K562 (cell line): Measurements from ENCODE around the gene PIK3R1. TPM values are rescaled to one million over a fixed set of nuclear protein-coding genes. Genes with fewer than 3 reads are reported as not detected.
A peak's percentile ranks its signal among the peaks of the same experiment; 100 is the strongest.

Experiments used
- ATAC-seq: fragments of 200-7000 bp; cut with Tn5 transposase; 3 replicates; pipeline ENCODE4 v1.9.1; 2020; ENCODE audit warnings: moderate library complexity
- BruUV-seq: library from RNA; stranded (reverse); fragments of 400-500 nt; replicated peaks from 2 replicates; lab custom pipeline; 2021; lab: Mats Ljungman, UMichigan
- CTCF ChIA-PET: fragments of 300-600 bp; formaldehyde crosslinking; extraction: SDS; loops from one replicate; lab custom pipeline; 2021; ENCODE audit warnings: low intra/inter-chr PET ratio; lab: Yijun Ruan, JAX
- POLR2A ChIA-PET: fragments of 300-600, 350-650 bp; sonication (Branson Sonifier 250); formaldehyde crosslinking; extraction: SDS; loops from one replicate; lab custom pipeline; 2021; ENCODE audit warnings: antibody characterized with exemption, inconsistent platforms; lab: Yijun Ruan, JAX
- DNase-seq, 4 experiments: peaks; one replicate each; pipeline versions ENCODE4 v3.0.0 to v3.0.0-alpha.2; 2011 to 2018; ENCODE audit warnings: low spot score in 3 of 4, mixed read lengths in 3 of 4; ENCODE audit errors: extremely low read depth in 1 of 4
- FAIRE-seq: peaks from 2 replicates; lab custom pipeline; 2011; peaks lifted over from hg19 to GRCh38; lab: Jason Lieb, UNC
- H2AFZ ChIP-seq: 2 replicates; pipeline ENCODE4 v1.6.0; 2011; ENCODE audit warnings: low read depth, low read length, control low read depth, inconsistent platforms
- H3K27ac ChIP-seq: fragments of 200-600 bp; 3 replicates; pipeline ENCODE4 v1.8.0; 2011; ENCODE audit warnings: low read depth, mild to moderate bottlenecking, control low read depth, inconsistent platforms, low read length, moderate library complexity, mixed read lengths; ENCODE audit errors: extremely low read depth
- H3K27me3 ChIP-seq, 2 experiments: fragments of 300-600 bp in 1 of 2; 2 replicates in 1 of 2; 3 replicates in 1 of 2; pipeline versions ENCODE4 v1.6.0 to v1.8.0; 2011; ENCODE audit warnings: inconsistent platforms in 2 of 2, low read length in 2 of 2, mild to moderate bottlenecking in 1 of 2, mixed read lengths in 1 of 2, moderate library complexity in 1 of 2; ENCODE audit not compliant: control insufficient read depth in 2 of 2, insufficient read depth in 2 of 2
- H3K36me3 ChIP-seq: fragments of 300-600 bp; 3 replicates; pipeline ENCODE4 v1.8.0; 2011; ENCODE audit warnings: mild to moderate bottlenecking, low read length, inconsistent platforms; ENCODE audit not compliant: control insufficient read depth, insufficient read depth
- H3K4me1 ChIP-seq, 2 experiments: fragments of 200-600 bp in 1 of 2; replicated peaks in 1 of 2; 2 replicates in 1 of 2; 3 replicates in 1 of 2; pipeline versions ENCODE4 v1.5.1 to v1.8.0; 2011; ENCODE audit warnings: inconsistent platforms in 2 of 2, low read length in 2 of 2, mild to moderate bottlenecking in 1 of 2, mixed read lengths in 1 of 2, moderate library complexity in 1 of 2; ENCODE audit not compliant: control insufficient read depth in 2 of 2, insufficient read depth in 2 of 2
- H3K4me2 ChIP-seq: 2 replicates; pipeline ENCODE4 v1.6.1; 2011; ENCODE audit warnings: low read length, control low read depth, inconsistent platforms, mixed read lengths; ENCODE audit not compliant: insufficient read depth
- H3K4me3 ChIP-seq: fragments of 200-600 bp; sonication (generic), shearing (Covaris generic); 2 replicates; pipeline ENCODE4 v1.5.1; 2016; ENCODE audit warnings: control low read depth, inconsistent platforms
- H3K79me2 ChIP-seq: fragments of 200-600 bp; 3 replicates; pipeline ENCODE4 v1.8.0; 2011; ENCODE audit warnings: low read length, inconsistent platforms; ENCODE audit not compliant: control insufficient read depth, insufficient read depth
- H3K9ac ChIP-seq, 2 experiments: 2 replicates each; pipeline versions ENCODE4 v1.6.0 to v1.6.1; 2011; ENCODE audit warnings: low read depth in 2 of 2, low read length in 2 of 2, control low read depth in 1 of 2, inconsistent platforms in 1 of 2, mild to moderate bottlenecking in 1 of 2, mixed read lengths in 1 of 2; ENCODE audit not compliant: insufficient read depth in 1 of 2
- H3K9me1 ChIP-seq: one replicate; pipeline ENCODE4 v1.6.0; 2011; ENCODE audit warnings: inconsistent platforms, mild to moderate bottlenecking, low read length, moderate library complexity; ENCODE audit not compliant: control insufficient read depth, insufficient read depth
- H3K9me3 ChIP-seq: replicated peaks from 2 replicates; pipeline ENCODE4 v1.5.1; 2011; ENCODE audit warnings: low read depth, low read length, inconsistent platforms; ENCODE audit not compliant: control insufficient read depth, insufficient read depth
- H4K20me1 ChIP-seq: replicated peaks from 2 replicates; pipeline ENCODE4 v1.6.1; 2011; ENCODE audit warnings: low read length, inconsistent platforms, mixed read lengths; ENCODE audit not compliant: control insufficient read depth, insufficient read depth
- BHLHE40 ChIP-seq: IDR thresholded peaks from 2 replicates; pipeline ENCODE4 v1.6.1; 2011; ENCODE audit warnings: low read length, improper control_type of control experiment
- ESRRB ChIP-seq: fragments of 250-450 bp; sonication (Bioruptor Pico); IDR thresholded peaks from 2 replicates; pipeline ENCODE4 v1.5.0; 2020; ENCODE audit warnings: mild to moderate bottlenecking, moderate library complexity, borderline replicate concordance
- FOSL1 ChIP-seq: fragments of 200-800 bp; sonication (Bioruptor generic); conservative IDR thresholded peaks from 2 replicates; pipeline ENCODE4 v1.6.1; 2016; ENCODE audit warnings: missing genetic modification characterization, missing compliant biosample characterization
- LEF1 ChIP-seq: fragments of 450-650 bp; IDR thresholded peaks from 2 replicates; pipeline ENCODE4 v1.6.1; 2016; ENCODE audit warnings: mild to moderate bottlenecking
- POLR3A ChIP-seq: IDR thresholded peaks from 2 replicates; pipeline ENCODE4 v1.6.1; 2011; ENCODE audit warnings: borderline replicate concordance, mild to moderate bottlenecking, moderate library complexity; ENCODE audit not compliant: insufficient read length, insufficient read depth; ENCODE audit errors: extremely low read depth
- PRMT5 ChIP-seq: sonication (generic); formaldehyde crosslinking; IDR thresholded peaks from 2 replicates; pipeline ENCODE4 v1.5.0; 2020; ENCODE audit warnings: missing genetic modification reagents
- PTTG1 ChIP-seq: fragments of 450-650 bp; IDR thresholded peaks from 2 replicates; pipeline ENCODE4 v1.6.1; 2016; ENCODE audit warnings: low read depth, mild to moderate bottlenecking, missing genetic modification characterization, missing compliant biosample characterization
- SMARCE1 ChIP-seq: fragments of 450-650 bp; IDR thresholded peaks from 2 replicates; pipeline ENCODE4 v1.7.1; 2016; ENCODE audit warnings: mild to moderate bottlenecking
- SMC3 ChIP-seq: conservative IDR thresholded peaks from 2 replicates; pipeline ENCODE4 v1.6.1; 2011; ENCODE audit warnings: low read depth, low read length, improper control_type of control experiment; ENCODE audit not compliant: insufficient read depth
- TBL1XR1 ChIP-seq, 2 experiments: IDR thresholded peaks; 2 replicates each; pipeline ENCODE4 v1.6.1; 2012; ENCODE audit warnings: improper control_type of control experiment in 2 of 2, low read length in 2 of 2, mild to moderate bottlenecking in 1 of 2
- ZKSCAN3 ChIP-seq: fragments of 250-450 bp; sonication (Bioruptor Pico); IDR thresholded peaks from 2 replicates; pipeline ENCODE4 v1.4.0; 2020
- WGBS: fragments of 100-300 bp; shearing (Covaris generic); methylation state at CpG from one replicate; pipeline ENCODE4 v1.1.6; 2016; ENCODE audit warnings: low coverage, mixed read lengths; ENCODE audit not compliant: insufficient coverage; ENCODE audit errors: missing lambda C conversion rate; 5-methylcytosine and 5-hydroxymethylcytosine counted together
- in situ Hi-C: fragments of 300-500 bp; cut with MboI; formaldehyde crosslinking; loops from 4 replicates; pipeline ENCODE4 v1.15.0; 2018; ENCODE audit warnings: inconsistent platforms, mixed read lengths
- intact Hi-C: fragments of 100-400 bp; cut with micrococcal nuclease; formaldehyde crosslinking; loops from 2 replicates; pipeline ENCODE4 v1.14.2; 2022
- polyA plus RNA-seq, 8 experiments: library from polyadenylated mRNA; depleted of rRNA in 4 of 8; stranded (reverse) in 5 of 8; unstranded in 3 of 8; fragments of >200 nt; fragmentation: Nextera tagmentation in 2 of 8; fragmentation: Illumina TruSeq in 1 of 8; extraction: Ambion mirVana in 2 of 8; extraction: Trizol in 1 of 8; gene quantifications; 2 replicates each; pipeline versions ENCODE4 v1.2.1 to v1.2.3, GENCODE V29; 2011 to 2014; ENCODE audit warnings: inconsistent platforms in 1 of 8, missing spikeins in 1 of 8
- total RNA-seq, 7 experiments: library from RNA; depleted of rRNA in 6 of 7; stranded (reverse); fragments of >200 nt in 6 of 7; fragmentation: Illumina TruSeq in 2 of 7; extraction: Trizol in 2 of 7; gene quantifications; 2 replicates each; pipeline versions ENCODE4 v1.2.1 to v1.2.3, GENCODE V29; 2011 to 2021; ENCODE audit warnings: low replicate concordance in 1 of 7
- TF ChIP-seq, protein P1 (sequence below), 2 experiments: fragments of 450-650 bp in 1 of 2; sonication (generic) in 1 of 2; formaldehyde crosslinking in 1 of 2; IDR thresholded peaks in 1 of 2; conservative IDR thresholded peaks in 1 of 2; 2 replicates each; pipeline versions ENCODE4 v1.6.1 to v1.8.1; 2016 to 2023; ENCODE audit warnings: mild to moderate bottlenecking in 2 of 2, moderate library complexity in 2 of 2, inconsistent platforms in 1 of 2, missing genetic modification reagents in 1 of 2
- TF ChIP-seq, protein P2 (sequence below): sonication (generic); formaldehyde crosslinking; IDR thresholded peaks from 2 replicates; pipeline ENCODE4 v1.9.0; 2022; ENCODE audit warnings: mild to moderate bottlenecking, missing genetic modification reagents

Gene PIK3R1
- total and polyA plus RNA-seq, 9 of the 15 experiments (the other 6 are each of a cell fraction or from before 2014, with no cell fraction given): 1.1 to 9.7 (median 4.8) TPM

DNA sequence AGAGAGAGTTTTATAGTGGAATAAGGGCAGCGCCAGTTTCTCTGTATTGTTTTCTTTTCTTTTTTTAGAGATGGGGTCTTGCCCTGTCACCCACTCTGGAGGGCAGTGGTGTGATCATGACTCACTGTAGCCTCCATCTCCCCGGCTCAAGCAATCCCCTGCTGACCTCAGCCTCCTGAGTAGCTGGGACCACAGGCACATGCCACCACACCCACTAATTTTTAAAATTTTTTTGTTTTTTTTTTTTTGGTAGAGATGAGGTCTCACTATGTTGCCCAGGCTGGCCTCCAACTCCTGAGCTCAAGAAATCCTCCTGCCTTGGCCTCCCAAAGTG is 119.0 kb downstream of the PIK3R1 start:
- no peak for FAIRE-seq
- no peak for DNase-seq
- no peaks in the 10 kb centered on the region; a peak in 1 of 5 replicates for H3K27me3 ChIP-seq
- 65% methylated on average over 2 of the region's 2 CpGs for WGBS
- no peaks in the 10 kb centered on the region for H4K20me1 ChIP-seq
- intact Hi-C loops: loop anchor here (1.0 kb wide), 1 partner anchor 48 kb away; no protein-coding TSS in a partner anchor
- peaks cover 3 to 33% of the 10 kb centered on the region in 2 experiments; a peak in 3 of 5 replicates for H3K4me1 ChIP-seq
- POLR2A ChIA-PET: no interaction called here
- 0 out of 3 replicates have a peak overlapping the region, but pooled peaks have one; percentile 7 for H3K27ac ChIP-seq
- no peak overlapping the region for H3K4me3 ChIP-seq
- no peaks in the 10 kb centered on the region for H3K9me3 ChIP-seq
- TF ChIP-seq, protein P1, sequence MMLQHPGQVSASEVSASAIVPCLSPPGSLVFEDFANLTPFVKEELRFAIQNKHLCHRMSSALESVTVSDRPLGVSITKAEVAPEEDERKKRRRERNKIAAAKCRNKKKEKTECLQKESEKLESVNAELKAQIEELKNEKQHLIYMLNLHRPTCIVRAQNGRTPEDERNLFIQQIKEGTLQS (IDR thresholded peaks at IDR 0.05): peak; percentile 82
- TF ChIP-seq, protein P1 (CRISPR knock-in tag; conservative IDR thresholded peaks at IDR 0.05): no peak
- TF ChIP-seq TBL1XR1 (IDR thresholded peaks at IDR 0.05; ENCODE audit: low read length in 2 of 2) (no peak), ESRRB (CRISPR knock-in tag) (no peak), PRMT5 (CRISPR knock-in tag) (no peak), POLR3A (no peak), FOSL1 (peak; percentile 56), BHLHE40 (peak; percentile 7; the same call in 1 of the 2 replicates), LEF1 (0 out of 2 replicates have a peak, but pooled peaks have one; percentile 2), SMARCE1 (no peak), ZKSCAN3 (CRISPR knock-in tag) (no peak), PTTG1 (tag) (no peak), SMC3 (no peak)
- TF ChIP-seq, protein P2, sequence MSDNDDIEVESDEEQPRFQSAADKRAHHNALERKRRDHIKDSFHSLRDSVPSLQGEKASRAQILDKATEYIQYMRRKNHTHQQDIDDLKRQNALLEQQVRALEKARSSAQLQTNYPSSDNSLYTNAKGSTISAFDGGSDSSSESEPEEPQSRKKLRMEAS (CRISPR knock-in tag): peak; percentile 24; the same call in 1 of the 2 replicates
- no peak for ATAC-seq
- no peak overlapping the region for H3K9ac ChIP-seq
- H3K79me2 ChIP-seq: no peaks in the 10 kb centered on the region
- H3K36me3 ChIP-seq: no peaks in the 10 kb centered on the region; the same call in 2 of the 3 replicates
- CTCF ChIA-PET: no interaction called here
- in situ Hi-C loops: no loop called here
- H3K4me2 ChIP-seq: no peak overlapping the region
- H2AFZ ChIP-seq: no peak overlapping the region
- no peaks in the 10 kb centered on the region for H3K9me1 ChIP-seq
- no TSS peak for BruUV-seq
